Trophoblast cell (in vitro differentiated cells and primary cell): Measurements from ENCODE around the gene CTBP2.

ENCODE experiments used
- DNase-seq, 2 donors: peaks; one replicate each; pipeline ENCODE4 v3.0.0-alpha.2; 2016
- H2AFZ ChIP-seq: 2 replicates; pipeline ENCODE4 v1.6.1; 2013; ENCODE audit warnings: low read length, moderate library complexity, mild to moderate bottlenecking; ENCODE audit not compliant: insufficient read depth, poor library complexity
- H2AK5ac ChIP-seq: 2 replicates; pipeline ENCODE4 v1.6.1; 2013; ENCODE audit warnings: mild to moderate bottlenecking, low read length
- H2BK120ac ChIP-seq: 2 replicates; pipeline ENCODE4 v1.6.1; 2013; ENCODE audit warnings: low read length, mild to moderate bottlenecking, moderate library complexity; ENCODE audit not compliant: insufficient read depth, poor library complexity
- H2BK12ac ChIP-seq: 2 replicates; pipeline ENCODE4 v1.6.1; 2013; ENCODE audit warnings: mild to moderate bottlenecking, low read length, moderate library complexity
- H2BK5ac ChIP-seq: 2 replicates; pipeline ENCODE4 v1.6.1; 2013; ENCODE audit warnings: low read length, low read depth, moderate library complexity, mild to moderate bottlenecking; ENCODE audit not compliant: poor library complexity
- H3K14ac ChIP-seq: 2 replicates; pipeline ENCODE4 v1.6.1; 2013; ENCODE audit warnings: mild to moderate bottlenecking, low read length
- H3K18ac ChIP-seq: 2 replicates; pipeline ENCODE4 v1.6.1; 2013; ENCODE audit warnings: mild to moderate bottlenecking, low read length
- H3K23ac ChIP-seq: 2 replicates; pipeline ENCODE4 v1.6.1; 2013; ENCODE audit warnings: low read length
- H3K27ac ChIP-seq: 2 replicates; pipeline ENCODE4 v1.5.1; 2013; ENCODE audit warnings: low read depth, mild to moderate bottlenecking, inconsistent platforms, low read length, moderate library complexity
- H3K27me3 ChIP-seq: 2 replicates; pipeline ENCODE4 v1.6.1; 2013; ENCODE audit warnings: inconsistent platforms, mild to moderate bottlenecking, low read length, moderate library complexity; ENCODE audit not compliant: insufficient read depth
- H3K36me3 ChIP-seq, 2 experiments: 1 replicate in 1 of 2; 2 replicates in 1 of 2; pipeline ENCODE4 v1.6.1; 2013; ENCODE audit warnings: low read length in 2 of 2, mild to moderate bottlenecking in 2 of 2, moderate library complexity in 1 of 2; ENCODE audit not compliant: insufficient read depth in 2 of 2, control insufficient read depth in 1 of 2
- H3K4ac ChIP-seq: 2 replicates; pipeline ENCODE4 v1.6.1; 2013; ENCODE audit warnings: low read depth, mild to moderate bottlenecking, low read length, moderate library complexity
- H3K4me1 ChIP-seq, 2 experiments: 1 replicate in 1 of 2; 2 replicates in 1 of 2; pipeline ENCODE4 v1.6.1; 2013; ENCODE audit warnings: low read length in 2 of 2, mild to moderate bottlenecking in 2 of 2, moderate library complexity in 1 of 2; ENCODE audit not compliant: insufficient read depth in 2 of 2, control insufficient read depth in 1 of 2
- H3K4me2 ChIP-seq: 2 replicates; pipeline ENCODE4 v1.6.1; 2013; ENCODE audit warnings: inconsistent platforms, mild to moderate bottlenecking, low read length, moderate library complexity
- H3K4me3 ChIP-seq: 2 replicates; pipeline ENCODE4 v1.5.1; 2013; ENCODE audit warnings: mild to moderate bottlenecking, low read depth, low read length, inconsistent platforms
- H3K79me1 ChIP-seq: one replicate; pipeline ENCODE4 v1.6.1; 2013; ENCODE audit warnings: low read length
- H3K79me2 ChIP-seq: 2 replicates; pipeline ENCODE4 v1.6.1; 2013; ENCODE audit warnings: low read length, mild to moderate bottlenecking; ENCODE audit not compliant: control insufficient read depth, insufficient read depth, poor library complexity
- H3K9ac ChIP-seq: 2 replicates; pipeline ENCODE4 v1.6.1; 2013; ENCODE audit warnings: mild to moderate bottlenecking, low read length
- H3K9me3 ChIP-seq: 2 replicates; pipeline ENCODE4 v1.6.1; 2013; ENCODE audit warnings: low read depth, mild to moderate bottlenecking, control low read depth, inconsistent platforms, low read length; ENCODE audit not compliant: insufficient read depth
- H4K12ac ChIP-seq: 2 replicates; pipeline ENCODE4 v1.6.1; 2013; ENCODE audit warnings: low read depth, mild to moderate bottlenecking, low read length, moderate library complexity
- H4K8ac ChIP-seq: 2 replicates; pipeline ENCODE4 v1.6.1; 2013; ENCODE audit warnings: low read depth, mild to moderate bottlenecking, low read length, moderate library complexity
- H4K91ac ChIP-seq: one replicate; pipeline ENCODE4 v1.6.1; 2013; ENCODE audit warnings: low read depth, mild to moderate bottlenecking, low read length, moderate library complexity
- WGBS: extraction: QIAGEN DNeasy Blood & Tissue Kit; methylation state at CpG from one replicate; pipeline ENCODE4 v1.1.7; 2013; ENCODE audit warnings: missing lambda C conversion rate; ENCODE audit not compliant: insufficient read length, insufficient coverage; ENCODE audit errors: extremely low coverage; 5-methylcytosine and 5-hydroxymethylcytosine counted together

The CTBP2 gene

GRCh38 chr10:125096371-125096770 lies 64.0 kb downstream of the CTBP2 start:
- H4K8ac ChIP-seq, result no peak overlapping the region
- H4K91ac ChIP-seq, result no peak overlapping the region
- H3K36me3 ChIP-seq, result peaks cover 8 to 14% of the 10 kb centered on the region in 2 experiments
- no peak overlapping the region for H3K4me2 ChIP-seq
- no peaks in the 10 kb centered on the region for H3K27me3 ChIP-seq
- H3K79me1 ChIP-seq, result no peaks in the 10 kb centered on the region
- no peak overlapping the region for H3K9ac ChIP-seq
- H3K79me2 ChIP-seq, result peaks cover 4% of the 10 kb centered on the region
- peak; percentile 57 to 75 for DNase-seq
- no peak overlapping the region for H2AFZ ChIP-seq
- H3K23ac ChIP-seq, result no peak overlapping the region
- no peak overlapping the region for H2BK120ac ChIP-seq
- H3K27ac ChIP-seq, result no peak overlapping the region
- H3K4me3 ChIP-seq, result no peak overlapping the region
- H2BK12ac ChIP-seq, result no peak overlapping the region
- H3K14ac ChIP-seq, result no peak overlapping the region
- H3K18ac ChIP-seq, result no peak overlapping the region
- H2BK5ac ChIP-seq, result no peak overlapping the region
- H2AK5ac ChIP-seq, result no peak overlapping the region
- H3K4me1 ChIP-seq, result peaks cover 3 to 8% of the 10 kb centered on the region in 2 experiments
- no peaks in the 10 kb centered on the region for H3K9me3 ChIP-seq
- WGBS, result no CpG with 5 or more reads among the region's 6 CpGs
- no peak overlapping the region for H3K4ac ChIP-seq
- no peak overlapping the region for H4K12ac ChIP-seq

- no peaks in the 10 kb centered on the region for H3K9me3 ChIP-seq
- H4K12ac ChIP-seq, result no peak overlapping the region
These were observed 64.6 kb downstream of the CTBP2 start for GRCh38 chr10:125095776-125096175.

GRCh38 chr10:125095228-125095627 lies 65.1 kb downstream of the CTBP2 start:
- no peak overlapping the region for H4K12ac ChIP-seq
- no CpG with 5 or more reads among the region's 6 CpGs for WGBS
- no peak overlapping the region for H3K9ac ChIP-seq
- H3K9me3 ChIP-seq, result no peaks in the 10 kb centered on the region
- no peak overlapping the region for H3K4ac ChIP-seq
- H2AK5ac ChIP-seq, result no peak overlapping the region
- H2BK12ac ChIP-seq, result no peak overlapping the region
- peaks cover 3 to 8% of the 10 kb centered on the region in 2 experiments for H3K4me1 ChIP-seq
- H3K18ac ChIP-seq, result no peak overlapping the region
- H3K4me3 ChIP-seq, result no peak overlapping the region
- H3K14ac ChIP-seq, result no peak overlapping the region
- peaks cover 4 to 10% of the 10 kb centered on the region in 2 experiments for H3K36me3 ChIP-seq
- no peaks in the 10 kb centered on the region for H3K79me1 ChIP-seq
- no peak overlapping the region for H3K4me2 ChIP-seq
- H3K27ac ChIP-seq, result no peak overlapping the region
- no peaks in the 10 kb centered on the region for H3K27me3 ChIP-seq
- H2AFZ ChIP-seq, result no peak overlapping the region
- H3K79me2 ChIP-seq, result no peaks in the 10 kb centered on the region
- H2BK120ac ChIP-seq, result no peak overlapping the region
- H2BK5ac ChIP-seq, result no peak overlapping the region
- H3K23ac ChIP-seq, result no peak overlapping the region
- H4K8ac ChIP-seq, result no peak overlapping the region
- H4K91ac ChIP-seq, result no peak overlapping the region
- DNase-seq, result no peak

More at GRCh38 chr10:125095776-125096175, 64.6 kb downstream of the CTBP2 start:
- Histone ChIP-seq H3K4me2 (no peak overlapping the region), H3K27ac (no peak overlapping the region), H3K23ac (no peak overlapping the region), H3K79me1 (no peaks in the 10 kb centered on the region), H3K79me2 (no peaks in the 10 kb centered on the region), H3K9ac (no peak overlapping the region), H2AFZ (no peak overlapping the region), H2BK5ac (no peak overlapping the region), H3K4me1 (peaks cover 3 to 8% of the 10 kb centered on the region in 2 experiments), H3K18ac (no peak overlapping the region), H3K27me3 (no peaks in the 10 kb centered on the region), H3K14ac (no peak overlapping the region), H3K4ac (no peak overlapping the region), H4K91ac (no peak overlapping the region), H2BK120ac (no peak overlapping the region), H2BK12ac (no peak overlapping the region), H3K4me3 (no peak overlapping the region), H4K8ac (no peak overlapping the region), H2AK5ac (no peak overlapping the region), H3K36me3 (peaks cover 4 to 10% of the 10 kb centered on the region in 2 experiments)
- DNase-seq, result no peak
- no CpG with 5 or more reads among the region's 5 CpGs for WGBS

- no peak for DNase-seq
- Histone ChIP-seq H3K79me2 (no peaks in the 10 kb centered on the region), H3K4me2 (no peak overlapping the region), H3K4me3 (no peak overlapping the region), H2BK12ac (no peak overlapping the region), H3K27ac (no peak overlapping the region), H3K4me1 (peaks cover 3 to 8% of the 10 kb centered on the region in 2 experiments), H4K91ac (no peak overlapping the region), H3K27me3 (no peaks in the 10 kb centered on the region), H2BK5ac (no peak overlapping the region), H3K36me3 (peaks cover 4 to 10% of the 10 kb centered on the region in 2 experiments), H3K9ac (no peak overlapping the region), H2AFZ (no peak overlapping the region), H4K12ac (no peak overlapping the region), H2AK5ac (no peak overlapping the region), H3K9me3 (no peaks in the 10 kb centered on the region), H3K4ac (no peak overlapping the region), H2BK120ac (no peak overlapping the region), H3K14ac (no peak overlapping the region), H4K8ac (no peak overlapping the region), H3K79me1 (no peaks in the 10 kb centered on the region), H3K23ac (no peak overlapping the region), H3K18ac (no peak overlapping the region)
- no CpG with 5 or more reads among the region's 8 CpGs for WGBS
These were observed 65.6 kb downstream of the CTBP2 start for GRCh38 chr10:125094806-125095205.
